GM18907 (cell line): ENCODE measurements around the gene MX2.
"Not testable (repeated sequence)": the region's sequence is repeated elsewhere in the genome, so short reads cannot be mapped to it uniquely, and the experiment has no call there.

Experiments used
- ATAC-seq: cut with Tn5 transposase; IDR thresholded peaks from one replicate; pipeline ENCODE4 v1.9.1; 2021; ENCODE audit warnings: mild to moderate bottlenecking, moderate library complexity; ENCODE audit not compliant: unreplicated experiment

The MX2 gene

GRCh38 chr21:41410767-41411448, 49.1 kb downstream of the MX2 start:
- ATAC-seq, result no peak

GRCh38 chr21:41411449-41412089, 49.7 kb downstream of the MX2 start:
- ATAC-seq, result peak; percentile 73

DNA sequence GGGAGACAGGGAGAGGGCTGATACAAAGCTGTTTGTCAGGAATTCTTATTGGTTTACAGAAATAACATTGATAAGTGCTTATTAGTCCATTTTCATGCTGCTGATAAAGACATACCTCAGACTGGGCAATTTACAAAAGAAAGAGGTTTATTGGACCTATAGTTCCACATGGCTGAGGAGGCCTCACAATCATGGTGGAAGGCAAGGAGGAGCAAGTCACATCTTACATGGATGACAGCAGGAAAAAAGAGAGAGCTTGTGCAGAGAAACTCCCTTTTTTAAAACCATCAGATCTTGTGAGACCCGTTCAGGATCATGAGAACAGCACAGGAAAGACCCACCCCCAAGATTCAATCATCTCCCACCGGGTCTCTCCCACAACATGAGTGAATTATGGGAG, 55.7 kb downstream of the MX2 start:
- ATAC-seq, result not testable (repeated sequence)

- no peak for ATAC-seq
Measured at GRCh38 chr21:41418393-41418792, 56.6 kb downstream of the MX2 start.

- no peak for ATAC-seq
Measured at GRCh38 chr21:41418956-41419680, 57.3 kb downstream of the MX2 start.

- peak; percentile 81 for ATAC-seq
Measured at GRCh38 chr21:41419921-41420862, 58.4 kb downstream of the MX2 start.

- not testable (repeated sequence) for ATAC-seq
Measured at GRCh38 chr21:41420998-41421397, 59.2 kb downstream of the MX2 start.

DNA sequence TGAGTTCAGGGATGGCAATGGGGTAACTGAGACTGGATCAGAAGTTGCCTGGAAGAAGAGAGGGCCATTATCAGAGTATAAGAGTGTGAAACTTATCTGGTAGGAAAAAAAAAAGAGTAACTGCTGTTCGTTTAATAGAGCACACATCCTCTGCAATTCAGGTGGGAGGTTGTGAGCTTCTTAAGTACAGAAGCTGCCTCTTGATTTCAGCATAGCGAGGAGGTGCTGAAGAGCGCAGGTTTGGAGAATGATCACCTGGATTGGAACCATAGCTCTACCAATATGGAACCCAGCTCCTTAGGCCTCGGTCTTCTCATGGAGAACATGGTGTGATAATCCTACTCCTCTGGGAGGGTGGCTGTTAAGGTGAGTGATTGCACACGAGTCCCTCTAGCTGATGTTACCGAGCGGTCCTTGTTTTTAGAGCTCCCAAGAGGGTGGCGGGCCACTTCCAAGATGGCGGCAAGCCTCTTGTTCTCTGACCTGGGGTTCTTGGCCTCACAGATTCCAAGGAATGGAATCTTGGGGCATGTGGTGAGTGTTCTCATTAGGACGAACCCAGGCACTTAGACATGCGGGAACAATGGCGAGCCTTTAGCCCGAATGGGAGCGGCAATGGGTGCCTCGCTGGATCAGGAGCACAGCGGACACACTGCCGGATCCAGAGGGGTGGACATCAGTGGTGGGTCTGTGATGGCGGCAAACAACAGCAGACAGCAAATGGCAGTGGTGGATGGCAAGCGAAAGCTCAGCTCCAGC, 60.9 kb downstream of the MX2 start:
- ATAC-seq, result no peak

GRCh38 chr21:41423305-41423636, 61.4 kb downstream of the MX2 start:
- not testable (repeated sequence) for ATAC-seq

DNA sequence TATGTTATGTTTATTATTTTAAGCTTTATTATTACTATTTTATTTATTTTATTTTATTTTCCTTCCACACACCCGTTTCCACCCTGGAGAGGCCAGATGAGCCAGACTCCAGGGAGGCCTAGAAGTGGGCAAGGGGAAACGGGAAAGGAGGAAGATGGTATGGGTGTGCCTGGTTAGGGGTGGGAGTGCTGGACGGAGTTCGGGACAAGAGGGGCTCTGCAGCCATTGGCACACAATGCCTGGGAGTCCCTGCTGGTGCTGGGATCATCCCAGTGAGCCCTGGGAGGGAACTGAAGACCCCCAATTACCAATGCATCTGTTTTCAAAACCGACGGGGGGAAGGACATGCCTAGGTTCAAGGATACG, 63.7 kb downstream of the MX2 start:
- ATAC-seq, result no peak

- ATAC-seq, result peak; percentile 85
Measured at GRCh38 chr21:41425954-41426675, 64.3 kb downstream of the MX2 start, which contains the start of gene MX1. MX1 (plus strand) TSS chr21:41426239; CDS start chr21:41432071, 5,832 bp downstream.

GRCh38 chr21:41426676-41427404, 65.0 kb downstream of the MX2 start:
- no peak for ATAC-seq

- no peak for ATAC-seq
Measured at GRCh38 chr21:41427556-41427955, 65.7 kb downstream of the MX2 start.

DNA sequence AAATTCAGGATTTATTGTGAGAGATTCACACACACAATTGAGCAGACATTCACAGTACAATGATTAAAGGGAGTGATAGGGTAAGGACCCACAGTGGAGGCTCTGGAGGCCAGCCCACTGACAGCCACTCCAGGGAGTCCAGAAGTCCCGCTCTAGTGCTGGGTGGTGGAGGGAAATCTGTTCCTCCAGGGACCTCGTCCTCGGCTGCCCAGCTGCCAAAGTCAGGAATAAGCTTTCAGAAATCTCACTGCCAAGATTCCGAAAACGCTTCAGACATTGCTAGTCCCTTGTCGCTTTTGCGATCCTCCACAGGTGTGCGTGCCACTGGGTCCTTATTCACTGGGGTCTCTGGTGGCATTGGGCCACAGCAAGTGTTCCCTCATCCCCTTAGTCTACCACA, 66.5 kb downstream of the MX2 start:
- ATAC-seq, result no peak

- no peak for ATAC-seq
Measured at GRCh38 chr21:41428847-41429246, 67.0 kb downstream of the MX2 start.

DNA sequence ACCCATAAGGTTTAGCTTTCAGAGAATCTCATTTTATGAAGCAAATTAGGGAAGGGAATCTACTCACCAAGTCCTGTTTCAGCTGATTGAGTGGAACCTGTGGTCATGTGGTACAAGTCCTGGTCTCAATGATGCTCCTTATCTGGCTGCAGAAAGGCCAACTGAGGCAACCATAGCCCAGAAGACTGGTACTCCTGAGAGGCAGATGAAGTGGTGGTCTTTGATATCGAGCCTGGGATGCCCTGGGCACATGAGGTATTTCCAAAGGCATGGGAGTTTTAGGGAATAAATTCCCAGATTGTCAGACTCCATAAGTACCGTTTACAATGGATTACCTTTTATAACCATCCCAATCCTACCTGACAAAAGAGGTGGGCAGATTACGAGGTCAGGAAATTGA, 67.5 kb downstream of the MX2 start:
- no peak for ATAC-seq

GRCh38 chr21:41429925-41430491, 68.2 kb downstream of the MX2 start:
- no peak for ATAC-seq

DNA sequence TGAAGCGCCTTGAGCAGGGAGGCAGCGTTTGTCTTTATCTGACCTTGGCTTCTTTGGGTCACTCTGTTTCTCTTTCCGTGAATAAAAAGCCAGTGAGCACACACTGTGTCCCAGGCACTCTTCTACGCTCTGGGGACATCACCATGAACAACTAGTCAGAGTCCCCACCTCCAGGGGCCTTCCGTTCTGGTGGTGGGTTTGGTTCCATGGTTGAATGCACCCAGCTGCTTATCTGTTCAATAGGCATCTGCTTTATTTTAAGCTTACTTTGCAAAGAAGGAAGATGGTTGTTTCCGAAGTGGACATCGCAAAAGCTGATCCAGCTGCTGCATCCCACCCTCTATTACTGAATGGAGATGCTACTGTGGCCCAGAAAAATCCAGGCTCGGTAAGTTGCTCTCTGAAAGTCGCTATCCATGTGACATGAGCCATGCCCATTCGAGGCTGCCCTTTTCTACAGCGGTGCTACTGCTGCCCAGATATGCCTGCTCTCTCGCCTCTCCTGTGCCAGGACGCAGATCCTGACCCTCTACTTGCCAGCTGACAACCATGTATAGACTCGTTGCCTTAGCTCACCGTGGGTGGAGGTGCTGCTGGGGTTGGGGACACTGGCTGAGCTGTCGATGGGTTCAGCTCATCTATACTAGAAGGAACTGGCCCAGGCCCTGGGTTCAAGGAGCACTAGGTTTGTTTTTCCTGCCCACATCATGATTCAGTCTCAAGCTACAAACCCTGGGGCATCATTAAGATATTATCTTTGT, 70.1 kb downstream of the MX2 start:
- ATAC-seq, result peak; percentile 84
